Measurements from ENCODE around the gene ZDHHC21.

DNA sequence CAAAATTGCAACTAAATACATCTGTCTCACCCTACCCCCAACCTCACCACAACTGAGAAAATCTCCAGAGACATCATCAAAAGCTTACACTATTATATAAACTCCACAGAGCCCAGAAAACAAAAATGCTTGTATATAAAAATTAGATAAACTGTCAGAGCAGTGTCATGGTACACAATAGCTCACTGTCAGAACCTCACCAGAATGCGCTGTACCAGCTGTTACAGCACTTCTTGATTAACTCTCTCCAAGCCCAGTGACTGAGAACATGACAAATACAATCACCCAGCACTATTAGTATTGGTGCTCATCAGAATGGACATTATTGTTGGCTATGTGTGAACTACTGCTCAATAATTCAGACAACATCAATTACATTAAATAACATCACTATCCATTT, 65.7 kb downstream of the ZDHHC21 start:
- TF ChIP-seq, protein P1, sequence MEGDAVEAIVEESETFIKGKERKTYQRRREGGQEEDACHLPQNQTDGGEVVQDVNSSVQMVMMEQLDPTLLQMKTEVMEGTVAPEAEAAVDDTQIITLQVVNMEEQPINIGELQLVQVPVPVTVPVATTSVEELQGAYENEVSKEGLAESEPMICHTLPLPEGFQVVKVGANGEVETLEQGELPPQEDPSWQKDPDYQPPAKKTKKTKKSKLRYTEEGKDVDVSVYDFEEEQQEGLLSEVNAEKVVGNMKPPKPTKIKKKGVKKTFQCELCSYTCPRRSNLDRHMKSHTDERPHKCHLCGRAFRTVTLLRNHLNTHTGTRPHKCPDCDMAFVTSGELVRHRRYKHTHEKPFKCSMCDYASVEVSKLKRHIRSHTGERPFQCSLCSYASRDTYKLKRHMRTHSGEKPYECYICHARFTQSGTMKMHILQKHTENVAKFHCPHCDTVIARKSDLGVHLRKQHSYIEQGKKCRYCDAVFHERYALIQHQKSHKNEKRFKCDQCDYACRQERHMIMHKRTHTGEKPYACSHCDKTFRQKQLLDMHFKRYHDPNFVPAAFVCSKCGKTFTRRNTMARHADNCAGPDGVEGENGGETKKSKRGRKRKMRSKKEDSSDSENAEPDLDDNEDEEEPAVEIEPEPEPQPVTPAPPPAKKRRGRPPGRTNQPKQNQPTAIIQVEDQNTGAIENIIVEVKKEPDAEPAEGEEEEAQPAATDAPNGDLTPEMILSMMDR (IDR thresholded peaks at IDR 0.05; ENCODE audit: insufficient read depth, low read length, poor library complexity, severe bottlenecking): no peak
- TF ChIP-seq EZH2phosphoT487 (conservative IDR thresholded peaks at IDR 0.05; ENCODE audit: low read length): no peak
